ENCODE results near the gene CDK14.
"Not testable (repeated sequence)": the region's sequence is repeated elsewhere in the genome, so short reads cannot be mapped to it uniquely, and the experiment has no call there.

Gene CDK14

DNA sequence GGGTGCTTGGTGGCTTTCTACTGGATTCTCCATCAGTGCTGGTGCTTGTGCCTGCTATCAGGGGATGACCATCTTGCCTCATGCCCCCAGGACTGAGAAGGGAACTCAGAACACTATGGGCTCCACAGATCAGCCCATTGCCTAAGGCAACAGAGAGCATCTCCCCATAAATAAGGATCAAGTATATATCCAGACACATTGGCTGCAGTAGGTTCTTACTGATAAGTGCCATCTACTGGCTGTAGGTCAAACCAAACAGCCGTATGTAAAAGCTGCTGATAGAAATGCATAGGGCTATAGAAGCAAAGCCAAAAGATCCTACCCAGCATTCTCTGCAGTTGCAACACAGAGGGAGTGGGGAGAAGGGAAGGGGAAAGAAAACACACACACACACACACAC, 153.7 kb downstream of the CDK14 start:
- no peak overlapping the region for H3K27ac ChIP-seq (ENCODE audit: low read depth, low read length)
- H3K4me1 ChIP-seq (ENCODE audit: control insufficient read depth, insufficient read depth, low read length, unreplicated experiment), result peaks cover 3% of the 10 kb centered on the region
- 0 out of 2 replicates have a peak, but pooled peaks cover 4% of the 10 kb centered on the region for H3K36me3 ChIP-seq (ENCODE audit: insufficient read depth, low read length)
- H3K27me3 ChIP-seq (ENCODE audit: insufficient read depth, low read length), result no peaks in the 10 kb centered on the region
- no peak overlapping the region for H3K4me3 ChIP-seq (ENCODE audit: low read depth, low read length)
- peaks cover 8% of the 10 kb centered on the region for H3K79me2 ChIP-seq (ENCODE audit: control insufficient read depth, insufficient read depth, low read length, unreplicated experiment)
- no peak overlapping the region for H2AFZ ChIP-seq (ENCODE audit: low read length, unreplicated experiment)

DNA sequence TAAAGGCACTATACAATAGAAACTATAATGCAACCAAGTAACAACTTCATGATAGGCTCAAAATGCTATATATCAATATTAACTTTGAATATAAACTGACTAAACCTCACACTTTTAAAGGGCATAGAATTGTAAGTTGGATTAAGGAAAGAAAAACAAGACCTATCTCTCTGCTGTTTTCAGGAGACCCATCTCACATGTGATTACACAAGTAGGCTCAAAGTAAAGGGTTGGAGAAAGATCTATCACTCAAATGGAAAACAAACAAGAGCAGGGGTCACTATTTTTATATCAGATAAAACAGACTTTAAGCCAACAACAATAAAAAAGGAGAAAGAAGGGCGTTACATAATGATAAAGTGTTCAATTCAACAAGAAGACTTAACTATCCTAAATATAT, 155.5 kb downstream of the CDK14 start:
- no peak overlapping the region for H3K4me3 ChIP-seq (ENCODE audit: low read depth, low read length)
- peaks cover 3% of the 10 kb centered on the region for H3K4me1 ChIP-seq (ENCODE audit: control insufficient read depth, insufficient read depth, low read length, unreplicated experiment)
- no peak overlapping the region for H2AFZ ChIP-seq (ENCODE audit: low read length, unreplicated experiment)
- 0 out of 2 replicates have a peak, but pooled peaks cover 4% of the 10 kb centered on the region for H3K36me3 ChIP-seq (ENCODE audit: insufficient read depth, low read length)
- no peak overlapping the region for H3K27ac ChIP-seq (ENCODE audit: low read depth, low read length)
- no peaks in the 10 kb centered on the region for H3K27me3 ChIP-seq (ENCODE audit: insufficient read depth, low read length)
- peaks cover 4% of the 10 kb centered on the region for H3K79me2 ChIP-seq (ENCODE audit: control insufficient read depth, insufficient read depth, low read length, unreplicated experiment)

GRCh38 chr7:90752051-90752450, 155.9 kb downstream of the CDK14 start:
- Histone ChIP-seq H3K36me3 (ENCODE audit: insufficient read depth, low read length) (0 out of 2 replicates have a peak, but pooled peaks cover 4% of the 10 kb centered on the region), H3K27ac (ENCODE audit: low read depth, low read length) (no peak overlapping the region), H3K4me3 (ENCODE audit: low read depth, low read length) (no peak overlapping the region), H2AFZ (ENCODE audit: low read length, unreplicated experiment) (no peak overlapping the region), H3K79me2 (ENCODE audit: control insufficient read depth, insufficient read depth, low read length, unreplicated experiment) (no peaks in the 10 kb centered on the region), H3K4me1 (ENCODE audit: control insufficient read depth, insufficient read depth, low read length, unreplicated experiment) (peaks cover 3% of the 10 kb centered on the region), H3K27me3 (ENCODE audit: insufficient read depth, low read length) (no peaks in the 10 kb centered on the region)

GRCh38 chr7:90755041-90755440, 158.9 kb downstream of the CDK14 start:
- Histone ChIP-seq H3K27me3 (ENCODE audit: insufficient read depth, low read length) (no peaks in the 10 kb centered on the region), H3K36me3 (ENCODE audit: insufficient read depth, low read length) (0 out of 2 replicates have a peak, but pooled peaks cover 4% of the 10 kb centered on the region), H3K79me2 (ENCODE audit: control insufficient read depth, insufficient read depth, low read length, unreplicated experiment) (no peaks in the 10 kb centered on the region), H3K27ac (ENCODE audit: low read depth, low read length) (no peak overlapping the region), H3K4me3 (ENCODE audit: low read depth, low read length) (no peak overlapping the region), H3K4me1 (ENCODE audit: control insufficient read depth, insufficient read depth, low read length, unreplicated experiment) (no peaks in the 10 kb centered on the region), H2AFZ (ENCODE audit: low read length, unreplicated experiment) (no peak overlapping the region)

DNA sequence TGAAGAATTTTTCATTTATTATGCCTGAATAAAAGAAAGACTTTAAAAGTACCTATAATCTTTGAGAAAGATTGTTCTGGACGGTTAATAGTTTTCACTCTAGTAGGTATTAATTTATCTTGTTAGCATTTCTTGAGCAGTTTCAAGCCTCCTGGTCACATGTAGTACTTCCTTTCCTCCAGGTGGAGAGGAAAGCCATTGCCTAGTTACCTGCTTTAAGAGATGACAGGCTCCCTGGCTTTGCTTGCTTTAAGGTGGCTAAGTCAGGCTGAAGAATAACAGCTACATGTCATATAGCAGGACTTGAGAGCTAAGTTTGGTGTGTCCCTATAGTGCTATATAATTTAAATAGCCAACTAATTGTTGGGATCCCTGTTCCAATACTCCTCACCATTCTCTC, 160.2 kb downstream of the CDK14 start:
- Histone ChIP-seq H3K4me1 (ENCODE audit: control insufficient read depth, insufficient read depth, low read length, unreplicated experiment) (no peaks in the 10 kb centered on the region), H3K27ac (ENCODE audit: low read depth, low read length) (no peak overlapping the region), H3K36me3 (ENCODE audit: insufficient read depth, low read length) (0 out of 2 replicates have a peak, but pooled peaks cover 3% of the 10 kb centered on the region), H3K4me3 (ENCODE audit: low read depth, low read length) (no peak overlapping the region), H3K79me2 (ENCODE audit: control insufficient read depth, insufficient read depth, low read length, unreplicated experiment) (peaks cover 2% of the 10 kb centered on the region), H3K27me3 (ENCODE audit: insufficient read depth, low read length) (no peaks in the 10 kb centered on the region), H2AFZ (ENCODE audit: low read length, unreplicated experiment) (no peak overlapping the region)

GRCh38 chr7:90757565-90757950, 161.4 kb downstream of the CDK14 start:
- not testable (repeated sequence) for H3K27me3 ChIP-seq (ENCODE audit: insufficient read depth, low read length); H3K79me2 ChIP-seq (ENCODE audit: control insufficient read depth, insufficient read depth, low read length, unreplicated experiment); H3K4me1 ChIP-seq (ENCODE audit: control insufficient read depth, insufficient read depth, low read length, unreplicated experiment); H3K36me3 ChIP-seq (ENCODE audit: insufficient read depth, low read length); H3K4me3 ChIP-seq (ENCODE audit: low read depth, low read length); H2AFZ ChIP-seq (ENCODE audit: low read length, unreplicated experiment); H3K27ac ChIP-seq (ENCODE audit: low read depth, low read length)

- H3K27ac ChIP-seq (ENCODE audit: low read depth, low read length), result no peak overlapping the region
- H3K36me3 ChIP-seq (ENCODE audit: insufficient read depth, low read length), result no peaks in the 10 kb centered on the region
- no peaks in the 10 kb centered on the region for H3K27me3 ChIP-seq (ENCODE audit: insufficient read depth, low read length)
- H3K4me3 ChIP-seq (ENCODE audit: low read depth, low read length), result no peak overlapping the region
- no peak overlapping the region for H2AFZ ChIP-seq (ENCODE audit: low read length, unreplicated experiment)
- H3K79me2 ChIP-seq (ENCODE audit: control insufficient read depth, insufficient read depth, low read length, unreplicated experiment), result peaks cover 9% of the 10 kb centered on the region
- H3K4me1 ChIP-seq (ENCODE audit: control insufficient read depth, insufficient read depth, low read length, unreplicated experiment), result peaks cover 2% of the 10 kb centered on the region
Observed at GRCh38 chr7:90758933-90759562, 162.9 kb downstream of the CDK14 start.

GRCh38 chr7:90759710-90760109, 163.6 kb downstream of the CDK14 start:
- H3K4me1 ChIP-seq (ENCODE audit: control insufficient read depth, insufficient read depth, low read length, unreplicated experiment), result peaks cover 5% of the 10 kb centered on the region
- H3K27me3 ChIP-seq (ENCODE audit: insufficient read depth, low read length), result no peaks in the 10 kb centered on the region
- no peak overlapping the region for H3K27ac ChIP-seq (ENCODE audit: low read depth, low read length)
- peaks cover 9% of the 10 kb centered on the region for H3K79me2 ChIP-seq (ENCODE audit: control insufficient read depth, insufficient read depth, low read length, unreplicated experiment)
- no peak overlapping the region for H2AFZ ChIP-seq (ENCODE audit: low read length, unreplicated experiment)
- no peak overlapping the region for H3K4me3 ChIP-seq (ENCODE audit: low read depth, low read length)
- no peaks in the 10 kb centered on the region for H3K36me3 ChIP-seq (ENCODE audit: insufficient read depth, low read length)

GRCh38 chr7:90760892-90761291, 164.8 kb downstream of the CDK14 start:
- Histone ChIP-seq H3K36me3 (ENCODE audit: insufficient read depth, low read length) (no peaks in the 10 kb centered on the region), H3K27ac (ENCODE audit: low read depth, low read length) (no peak overlapping the region), H3K79me2 (ENCODE audit: control insufficient read depth, insufficient read depth, low read length, unreplicated experiment) (peaks cover 9% of the 10 kb centered on the region), H3K4me3 (ENCODE audit: low read depth, low read length) (no peak overlapping the region), H3K4me1 (ENCODE audit: control insufficient read depth, insufficient read depth, low read length, unreplicated experiment) (peaks cover 11% of the 10 kb centered on the region), H2AFZ (ENCODE audit: low read length, unreplicated experiment) (no peak overlapping the region), H3K27me3 (ENCODE audit: insufficient read depth, low read length) (no peaks in the 10 kb centered on the region)

DNA sequence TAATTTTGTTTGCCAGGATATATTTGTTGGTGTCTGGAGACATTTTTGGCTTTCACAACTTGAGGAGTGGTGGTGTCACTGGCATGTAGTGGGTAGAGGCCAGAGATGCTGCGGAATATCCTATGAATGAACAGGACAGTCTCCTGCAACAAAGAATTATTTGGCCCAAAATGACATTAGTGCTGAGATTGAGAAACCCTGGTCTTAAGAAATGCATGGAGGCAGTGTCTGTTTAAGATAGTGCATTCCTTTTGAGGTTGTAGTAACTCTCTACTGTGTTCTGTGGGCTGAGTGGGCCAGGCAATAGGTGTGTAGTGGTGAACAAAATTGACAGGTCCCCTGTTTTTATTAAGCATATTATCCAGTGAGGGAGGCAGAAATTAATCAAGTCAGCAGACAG, 165.5 kb downstream of the CDK14 start:
- no peak overlapping the region for H3K27ac ChIP-seq (ENCODE audit: low read depth, low read length)

GRCh38 chr7:90763108-90763507, 167.0 kb downstream of the CDK14 start:
- Histone ChIP-seq H3K27ac (ENCODE audit: low read depth, low read length) (no peak overlapping the region), H3K27me3 (ENCODE audit: insufficient read depth, low read length) (no peaks in the 10 kb centered on the region), H3K36me3 (ENCODE audit: insufficient read depth, low read length) (no peaks in the 10 kb centered on the region), H3K4me3 (ENCODE audit: low read depth, low read length) (no peak overlapping the region), H2AFZ (ENCODE audit: low read length, unreplicated experiment) (no peak overlapping the region), H3K4me1 (ENCODE audit: control insufficient read depth, insufficient read depth, low read length, unreplicated experiment) (peaks cover 18% of the 10 kb centered on the region), H3K79me2 (ENCODE audit: control insufficient read depth, insufficient read depth, low read length, unreplicated experiment) (peaks cover 9% of the 10 kb centered on the region)

More for the DNA sequence above, 165.5 kb downstream of the CDK14 start:
- Histone ChIP-seq H3K27me3 (ENCODE audit: insufficient read depth, low read length) (no peaks in the 10 kb centered on the region), H2AFZ (ENCODE audit: low read length, unreplicated experiment) (no peak overlapping the region), H3K79me2 (ENCODE audit: control insufficient read depth, insufficient read depth, low read length, unreplicated experiment) (peaks cover 9% of the 10 kb centered on the region), H3K4me3 (ENCODE audit: low read depth, low read length) (no peak overlapping the region), H3K4me1 (ENCODE audit: control insufficient read depth, insufficient read depth, low read length, unreplicated experiment) (peaks cover 11% of the 10 kb centered on the region), H3K36me3 (ENCODE audit: insufficient read depth, low read length) (no peaks in the 10 kb centered on the region)

Measured in ACC112 (cell line).